Activated T-helper 1 cell treated with anti-CD3 and anti-CD28 coated beads, Interleukin-2, amount 50 U/mL, for 16 hours (primary cell): ENCODE measurements around the gene PRDM16.

ENCODE experiments used
- DNase-seq, 2 donors: peaks; one replicate each; pipeline ENCODE4 v3.0.0-alpha.2; 2020; ENCODE audit warnings: low read depth in 1 of 2, low spot score in 1 of 2

Gene PRDM16

DNA sequence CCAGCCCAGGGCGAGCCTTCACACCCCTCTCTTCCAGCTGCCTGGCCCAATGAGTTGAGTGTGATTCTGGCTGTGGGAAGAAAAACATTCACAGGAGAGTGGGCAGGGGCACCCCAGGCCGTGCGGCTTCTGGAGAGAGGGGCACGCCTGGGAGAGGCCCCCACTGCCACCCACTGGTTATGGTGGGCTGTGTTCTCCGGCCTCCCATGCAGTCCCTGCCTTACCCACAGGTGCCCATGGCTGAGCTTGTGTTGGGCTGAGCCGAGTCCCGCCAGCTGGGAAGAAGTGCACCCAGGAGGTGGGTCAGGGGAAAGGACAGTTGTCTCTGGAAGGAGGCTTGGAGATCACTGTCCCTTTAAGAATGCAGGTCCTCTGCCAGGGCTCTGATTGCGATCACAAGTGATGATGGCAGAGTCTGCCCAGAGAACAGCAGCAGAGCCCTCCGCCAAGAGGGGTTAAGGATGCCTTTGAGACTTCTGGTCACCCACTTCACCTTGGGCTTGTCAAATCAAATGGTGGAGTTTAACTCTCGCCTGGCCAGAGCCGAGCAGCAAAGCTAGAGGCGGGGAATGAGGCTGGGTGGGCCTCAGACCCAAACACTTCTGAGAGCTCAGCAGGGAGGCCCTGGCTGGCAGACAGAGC lies 260.8 kb downstream of the PRDM16 start:
- DNase-seq: no peak

DNA sequence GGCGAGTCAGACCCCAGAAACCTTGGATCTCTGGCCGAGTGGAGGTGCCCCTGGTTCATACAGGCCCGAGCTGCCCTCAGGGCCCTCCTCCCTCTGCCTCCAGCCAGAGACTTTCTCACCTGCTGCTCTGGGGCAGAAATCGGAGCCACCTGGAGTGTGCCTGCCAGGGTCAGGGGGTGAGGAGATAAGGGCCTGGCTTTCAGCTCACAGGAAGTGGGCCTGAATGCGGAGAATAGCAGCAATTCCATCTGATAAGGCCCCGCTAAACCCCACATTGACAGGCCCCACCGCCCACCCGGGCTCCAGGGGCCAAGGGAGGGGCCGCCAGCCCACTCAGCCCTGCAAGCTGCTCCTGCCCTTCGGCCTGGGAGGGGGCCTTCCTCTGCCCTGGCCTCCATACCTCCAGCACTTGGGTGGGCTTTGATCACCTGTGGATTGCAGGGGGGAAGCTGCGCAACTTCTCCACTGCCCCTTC lies 261.8 kb downstream of the PRDM16 start:
- DNase-seq: no peak

DNA sequence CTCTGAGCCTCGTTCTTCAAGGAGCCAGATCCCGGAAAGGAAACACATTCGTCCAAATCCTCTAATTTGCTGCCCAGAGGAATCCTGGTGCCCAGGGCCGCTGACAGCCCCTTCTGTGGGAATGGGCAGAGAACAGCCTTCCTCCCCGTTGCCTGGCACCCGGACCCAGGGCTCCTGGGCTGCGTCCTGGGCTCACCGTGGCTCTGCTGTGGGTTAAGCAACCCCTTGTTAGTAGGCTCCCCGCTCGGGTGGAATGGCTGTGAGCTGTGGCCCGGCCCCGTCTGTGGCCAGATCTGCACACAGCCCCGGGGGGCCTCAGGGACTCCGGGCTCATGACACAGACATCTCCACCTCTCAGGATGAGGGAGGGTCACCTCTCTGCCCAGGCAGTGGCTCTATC lies 262.6 kb downstream of the PRDM16 start:
- no peak for DNase-seq

DNA sequence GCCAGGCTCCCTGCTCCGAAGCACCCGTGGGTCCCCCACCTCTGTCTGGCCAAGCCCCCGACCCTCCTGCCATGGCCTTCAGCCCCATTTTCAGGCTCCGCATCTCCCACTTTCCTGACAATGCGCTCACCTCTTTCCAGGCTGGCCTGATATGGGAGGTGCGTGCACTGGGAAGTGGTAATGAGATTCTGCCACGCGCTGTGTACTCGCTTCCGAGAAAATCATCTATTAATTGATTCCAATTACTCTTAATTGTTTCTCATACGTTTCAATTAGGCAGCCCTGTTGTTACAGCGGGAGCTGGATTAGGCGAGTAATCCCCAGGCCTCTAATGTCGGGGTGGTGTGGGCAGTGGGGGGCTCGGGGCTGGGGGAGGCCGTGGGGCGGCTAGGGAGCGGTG lies 263.0 kb downstream of the PRDM16 start:
- DNase-seq: no peak

DNA sequence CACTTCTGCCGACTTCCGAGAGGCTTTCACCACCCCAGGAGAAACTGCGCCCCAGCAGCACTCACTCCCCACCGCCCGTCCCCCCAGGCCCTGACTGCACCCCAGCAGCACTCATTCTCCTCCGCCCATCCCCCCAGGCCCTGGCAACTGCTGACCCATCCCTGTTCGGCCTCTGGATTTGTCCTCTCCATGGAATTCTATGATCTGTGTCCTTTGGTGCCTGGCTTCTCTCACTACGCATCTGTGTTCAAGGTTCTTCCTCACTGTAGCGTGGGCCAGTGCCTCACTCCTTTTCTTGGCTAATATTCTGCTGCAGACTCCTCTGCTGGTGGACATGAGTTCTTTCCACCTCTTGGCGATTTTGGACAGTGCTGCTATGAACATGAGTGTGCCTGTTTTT lies 263.7 kb downstream of the PRDM16 start:
- no peak for DNase-seq

DNA sequence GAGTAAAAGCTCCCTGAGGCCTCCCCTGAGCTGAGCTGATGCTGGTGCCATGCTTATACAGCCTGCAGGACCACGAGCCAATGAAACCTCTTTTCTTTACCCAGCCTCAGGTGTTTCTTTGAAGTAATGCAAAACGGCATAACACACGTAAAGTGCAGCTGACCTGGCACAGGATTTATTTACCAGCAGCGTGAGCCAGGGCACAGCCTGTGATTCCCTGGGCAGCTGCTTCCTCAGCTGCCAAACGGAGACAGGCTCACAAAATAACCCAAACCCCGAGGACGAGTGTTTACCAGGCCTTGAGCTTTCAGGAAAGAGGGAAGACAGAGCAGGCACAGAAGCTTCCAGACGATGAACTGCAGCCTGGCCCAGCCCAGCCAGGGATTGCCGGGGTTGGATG lies 264.9 kb downstream of the PRDM16 start:
- DNase-seq: no peak

DNA sequence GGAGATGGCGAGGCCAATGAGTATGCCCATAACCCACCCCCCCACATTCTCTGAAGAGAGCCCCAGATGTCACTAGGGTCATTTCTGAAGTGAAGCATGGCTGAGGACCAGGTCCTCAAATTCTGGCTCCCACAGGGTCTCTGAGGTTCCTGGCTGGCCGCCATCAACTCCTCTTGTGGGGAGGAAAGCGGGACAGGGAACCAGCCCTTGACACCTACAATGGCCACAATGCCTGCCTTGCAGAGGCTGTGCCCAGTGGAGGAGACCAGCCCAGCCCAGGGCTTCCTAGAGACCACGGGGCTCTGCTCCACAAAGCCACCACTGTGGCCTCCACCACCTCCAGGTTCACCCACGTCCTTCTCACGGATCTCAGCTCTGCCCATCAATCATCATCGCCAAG lies 265.4 kb downstream of the PRDM16 start:
- DNase-seq: no peak

DNA sequence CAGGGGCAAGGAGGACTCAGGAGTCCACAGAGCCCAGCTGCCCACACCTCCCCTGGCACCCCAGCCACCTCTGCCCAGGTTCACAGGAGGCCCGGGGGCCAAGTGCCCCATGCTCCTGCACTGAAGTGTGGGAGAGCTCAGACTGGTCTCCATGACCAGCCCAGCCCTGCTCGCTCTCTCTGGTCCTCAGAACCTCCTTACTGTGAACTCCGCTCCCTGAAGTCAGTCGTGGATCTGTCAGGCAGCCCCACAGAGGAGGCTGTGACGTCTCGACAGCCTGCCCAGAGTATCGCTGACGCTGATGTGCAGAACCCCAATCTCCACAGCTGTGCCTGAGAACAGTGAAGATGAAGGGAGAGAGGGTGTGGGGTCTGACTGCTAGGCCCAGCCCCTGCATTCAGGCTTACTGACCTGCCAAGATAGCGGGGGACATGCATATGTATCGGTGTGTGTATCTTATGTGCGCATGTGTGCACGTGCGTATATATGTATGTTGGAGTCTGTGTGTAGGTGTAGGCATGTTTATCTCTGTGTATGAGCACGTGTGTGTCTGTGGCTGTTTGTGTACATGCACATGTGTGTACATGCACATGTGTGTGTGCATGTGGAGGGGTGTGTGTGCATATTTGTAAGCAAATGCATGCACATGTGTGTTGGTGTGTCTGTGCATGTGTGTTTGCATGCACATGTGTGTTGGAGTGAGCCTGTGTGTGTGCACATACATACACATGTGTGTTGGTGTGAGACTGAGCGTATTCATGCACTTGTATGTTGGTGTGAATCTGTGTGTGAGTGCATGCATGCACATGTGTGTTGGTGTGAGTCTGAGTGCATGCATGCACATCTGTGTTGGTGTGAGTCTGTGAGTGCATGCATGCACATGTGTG lies 267.0 kb downstream of the PRDM16 start:
- DNase-seq: no peak

DNA sequence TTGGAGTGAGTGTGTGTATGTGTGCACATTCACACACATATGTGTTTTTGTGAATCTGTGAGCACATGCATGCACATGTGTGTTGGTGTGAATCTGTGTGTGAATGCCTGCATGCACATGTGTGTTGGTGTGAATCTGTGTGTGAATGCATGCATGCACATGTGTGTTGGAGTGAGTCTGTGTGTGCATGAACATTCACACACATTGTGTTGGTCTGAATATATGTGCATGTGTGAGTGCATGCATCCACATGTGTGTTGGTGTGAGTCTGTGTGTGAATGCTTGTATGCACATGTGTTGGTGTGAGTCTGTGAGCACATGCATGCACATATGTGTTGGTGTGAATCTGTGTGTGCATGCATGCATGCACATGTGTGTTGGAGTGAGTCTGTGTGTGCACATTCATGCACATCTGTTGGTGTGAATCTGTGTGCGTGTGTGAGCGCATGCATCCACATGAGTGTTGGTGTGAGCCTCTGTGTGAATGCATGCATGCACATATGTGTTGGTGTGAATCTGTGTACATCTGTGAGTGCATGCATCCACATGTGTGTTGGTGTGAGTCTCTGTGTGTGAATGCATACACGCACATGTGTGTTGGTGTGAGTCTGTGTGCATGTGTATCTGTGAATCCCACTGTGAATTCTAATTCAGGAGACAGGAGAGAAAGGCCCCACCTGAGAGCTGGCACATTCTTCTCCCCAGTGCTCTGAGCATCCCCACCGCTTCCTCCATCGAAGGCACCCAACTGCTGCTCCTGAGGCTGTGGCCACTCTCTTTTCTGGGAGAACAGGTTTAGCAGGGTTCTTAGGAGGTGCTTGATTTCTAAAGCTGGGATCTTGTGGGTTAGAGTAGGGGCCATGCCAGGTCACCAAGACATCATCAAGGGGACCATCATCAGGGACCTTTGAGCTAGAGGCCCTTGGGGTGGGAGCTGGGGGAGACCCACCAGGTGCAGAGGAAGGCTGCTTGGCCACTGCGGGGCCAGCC lies 267.9 kb downstream of the PRDM16 start:
- no peak for DNase-seq

DNA sequence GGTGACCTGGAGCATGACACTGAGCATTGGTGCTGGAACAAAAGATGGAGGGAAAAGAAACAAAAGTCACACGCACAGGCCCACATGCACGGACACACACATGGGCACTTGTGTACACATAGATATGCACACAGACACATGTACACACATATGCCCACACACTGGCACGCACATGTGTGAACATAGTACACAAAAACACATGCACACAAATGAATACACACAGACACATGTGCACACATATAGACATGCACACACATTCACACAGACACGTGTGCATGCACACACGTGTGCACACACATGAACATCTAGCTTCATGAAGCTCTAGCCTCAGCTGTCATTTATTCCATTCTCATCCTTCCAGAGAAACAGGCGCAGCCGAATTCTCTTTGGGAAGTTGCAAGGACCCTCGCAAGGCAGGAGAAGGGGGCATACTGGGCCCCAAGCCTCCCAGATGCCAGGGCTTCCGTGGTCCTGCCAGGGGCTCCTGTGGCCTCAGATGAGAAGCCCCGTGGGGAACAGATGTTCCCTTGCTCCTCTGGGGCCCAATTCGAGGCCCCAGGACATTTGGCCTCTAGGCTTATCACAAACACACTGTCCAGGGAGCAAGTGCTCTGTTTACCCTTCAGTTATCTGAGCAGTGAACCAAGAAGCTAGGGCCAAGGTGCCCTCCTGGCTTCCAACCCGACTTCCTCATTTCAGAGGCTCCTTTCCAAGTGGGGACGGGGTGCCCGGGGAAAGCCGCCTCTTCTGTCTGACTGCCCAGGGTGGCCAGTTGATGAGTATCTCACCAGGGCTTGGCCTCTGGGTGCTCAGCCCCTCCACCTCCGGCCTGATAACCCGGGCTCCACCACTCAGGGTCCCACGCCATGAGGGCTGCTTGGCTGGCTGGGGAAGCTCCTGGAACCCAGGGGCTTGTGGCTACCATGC lies 269.1 kb downstream of the PRDM16 start:
- no peak for DNase-seq

DNA sequence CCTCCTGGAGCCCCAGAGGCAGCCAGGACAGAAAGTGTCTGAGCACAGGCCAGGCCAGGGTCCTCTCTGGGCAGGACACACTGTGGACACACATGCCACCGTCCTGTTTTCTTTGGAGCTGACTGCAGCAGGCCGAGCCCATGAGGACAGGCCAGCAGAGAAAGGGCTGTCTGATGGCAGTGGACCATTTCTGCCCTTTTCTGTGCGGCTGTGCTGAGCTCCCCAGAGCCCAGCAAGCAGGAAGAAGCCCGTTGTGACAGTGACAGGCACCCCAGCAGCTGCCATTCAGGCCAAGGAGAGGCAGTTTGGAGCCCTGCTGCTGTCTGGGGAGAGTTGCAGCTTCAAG lies 269.7 kb downstream of the PRDM16 start:
- no peak for DNase-seq

DNA sequence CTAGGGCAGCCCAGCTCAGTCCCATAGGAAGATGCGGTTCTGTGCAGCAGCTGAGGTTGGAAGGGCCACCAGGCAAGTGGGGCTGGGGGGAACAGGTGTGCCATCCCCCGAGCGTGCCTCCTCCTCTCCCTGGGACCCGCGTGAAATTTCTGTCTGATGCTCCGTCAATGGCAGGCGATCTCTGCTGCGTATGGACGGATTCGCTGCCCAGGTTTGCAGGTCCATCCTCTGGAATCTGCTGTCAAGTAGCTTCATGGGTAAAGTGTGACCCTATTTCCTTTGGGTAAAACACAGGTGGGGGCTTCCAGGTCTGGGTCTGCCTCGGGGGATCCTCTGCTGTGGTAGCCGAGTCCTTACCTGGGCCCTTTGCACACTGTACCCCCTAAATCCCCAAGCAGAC lies 270.9 kb downstream of the PRDM16 start:
- DNase-seq: no peak

DNA sequence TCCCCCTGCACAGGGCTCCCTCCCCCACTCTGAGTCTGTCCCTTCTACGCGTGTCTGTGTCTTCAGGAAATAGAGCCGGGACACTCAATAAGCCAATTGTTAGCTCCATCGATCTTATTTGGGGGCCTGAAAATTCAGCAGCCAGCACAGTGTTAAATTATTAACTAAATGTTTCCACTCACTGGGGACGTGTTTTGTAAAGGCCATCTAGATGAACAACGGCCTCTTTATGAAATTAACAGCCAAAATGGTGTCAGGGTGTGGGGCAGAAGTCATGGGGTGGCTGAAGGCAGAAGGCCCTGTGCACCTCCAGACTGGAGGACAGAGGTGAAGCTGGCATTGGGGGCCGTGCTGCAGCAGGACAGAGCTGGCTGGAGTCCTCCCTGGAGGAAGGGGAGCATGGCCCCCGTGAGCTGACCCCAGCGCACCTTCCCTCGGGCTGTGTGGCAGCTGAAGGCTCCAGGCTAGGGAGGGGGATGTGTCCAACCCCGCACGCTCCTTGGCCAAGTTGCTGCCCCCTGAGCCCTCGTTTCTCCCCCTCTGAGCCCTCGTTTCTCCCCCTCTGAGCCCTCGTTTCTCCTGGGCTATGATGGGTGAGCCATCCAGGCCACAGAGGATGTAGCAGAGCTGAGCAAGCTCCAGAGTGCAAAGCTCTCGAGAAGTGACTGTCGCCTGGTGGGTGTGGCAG lies 271.7 kb downstream of the PRDM16 start:
- DNase-seq: no peak

DNA sequence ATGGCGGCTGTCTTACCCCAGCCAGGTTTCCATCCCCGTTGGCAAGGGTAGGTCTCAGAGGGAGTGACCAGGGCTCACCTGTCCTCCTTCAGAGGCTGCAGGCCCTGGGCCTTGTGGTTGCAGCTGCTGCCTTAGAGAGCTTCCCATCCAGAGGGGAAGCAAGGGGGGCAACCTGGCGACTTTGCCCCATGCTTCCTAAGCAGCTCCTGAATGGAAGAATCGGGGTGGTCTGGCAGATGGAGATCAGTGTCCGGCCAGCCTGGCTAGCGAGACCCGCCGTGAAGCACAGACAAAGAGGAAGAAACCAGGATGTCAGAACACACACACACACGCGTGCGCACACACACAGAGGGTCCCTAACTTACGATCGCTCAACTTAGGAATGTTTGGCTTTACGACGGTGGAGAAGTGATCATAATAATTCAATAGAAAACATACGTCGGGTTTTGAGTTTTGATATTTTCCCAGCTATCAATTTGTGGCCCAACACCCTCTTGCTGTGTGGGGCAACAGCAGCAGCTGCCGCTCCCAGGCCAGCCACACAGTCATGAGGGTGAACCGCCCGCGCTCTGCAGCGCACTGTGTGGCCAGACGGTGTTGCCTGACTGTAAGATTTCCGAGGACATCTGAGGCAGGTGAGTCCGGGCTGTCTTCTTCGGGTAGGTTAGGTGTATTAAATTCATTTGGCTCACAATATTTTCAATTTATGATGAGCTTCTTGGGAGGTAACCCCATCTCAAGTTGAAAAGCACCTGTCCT lies 272.4 kb downstream of the PRDM16 start:
- DNase-seq: no peak

DNA sequence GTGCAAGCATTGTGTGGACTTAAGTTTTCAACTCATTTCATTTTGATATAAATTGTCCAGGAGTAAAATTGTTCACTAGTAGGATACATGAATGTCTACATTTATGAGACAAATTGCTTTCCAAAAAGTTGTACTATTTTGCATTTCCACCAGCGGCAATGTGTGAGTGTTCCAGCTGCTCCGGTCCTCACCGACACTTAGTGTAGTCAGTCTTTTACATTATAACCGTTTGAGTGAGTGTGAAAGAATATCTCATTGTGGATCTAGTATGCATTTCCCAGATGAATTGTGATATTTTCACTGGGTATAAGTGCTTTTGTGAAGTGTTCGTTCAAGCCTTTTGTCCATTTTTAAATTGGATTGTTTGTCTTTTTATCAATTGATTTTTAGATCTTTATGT lies 274.0 kb downstream of the PRDM16 start:
- DNase-seq: no peak

DNA sequence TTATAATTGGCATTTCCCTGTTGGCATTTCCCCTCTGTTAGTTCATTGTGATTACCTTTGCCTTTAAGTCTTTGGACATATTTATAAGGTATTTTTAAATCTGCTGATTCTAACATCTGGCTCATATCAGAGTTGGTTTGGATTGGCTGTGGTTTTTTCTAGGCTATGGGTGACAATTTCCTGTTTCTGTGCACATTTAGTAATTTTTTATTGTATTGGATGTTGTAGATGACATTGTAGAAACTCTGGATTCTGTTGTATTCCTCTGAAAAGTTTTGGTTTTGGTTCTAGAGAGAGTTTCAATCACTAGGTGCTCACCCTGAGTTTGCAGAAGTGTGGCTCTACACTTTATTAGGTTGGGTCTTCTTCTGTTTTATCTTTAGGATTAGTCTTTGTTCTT lies 275.4 kb downstream of the PRDM16 start:
- no peak for DNase-seq

DNA sequence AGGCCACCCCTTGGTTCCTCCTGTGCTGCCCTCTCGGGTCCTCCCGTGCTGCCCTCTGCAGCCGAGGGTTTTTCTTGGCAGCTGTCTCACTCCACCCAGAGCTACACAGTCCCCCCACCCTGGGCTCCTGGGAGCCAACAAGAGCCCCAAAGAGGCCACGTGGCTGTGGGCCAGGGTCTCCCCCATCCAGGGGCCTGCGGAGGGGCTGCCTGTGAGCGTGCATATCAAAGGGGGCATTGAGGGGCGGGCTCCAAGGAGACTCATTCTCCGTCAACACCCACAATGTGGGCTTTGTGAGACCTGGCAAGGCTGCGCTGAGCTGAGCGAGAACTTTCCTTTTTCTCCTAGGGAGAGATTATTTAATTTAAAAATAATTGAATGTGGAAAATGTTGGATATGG lies 276.8 kb downstream of the PRDM16 start:
- DNase-seq: no peak

DNA sequence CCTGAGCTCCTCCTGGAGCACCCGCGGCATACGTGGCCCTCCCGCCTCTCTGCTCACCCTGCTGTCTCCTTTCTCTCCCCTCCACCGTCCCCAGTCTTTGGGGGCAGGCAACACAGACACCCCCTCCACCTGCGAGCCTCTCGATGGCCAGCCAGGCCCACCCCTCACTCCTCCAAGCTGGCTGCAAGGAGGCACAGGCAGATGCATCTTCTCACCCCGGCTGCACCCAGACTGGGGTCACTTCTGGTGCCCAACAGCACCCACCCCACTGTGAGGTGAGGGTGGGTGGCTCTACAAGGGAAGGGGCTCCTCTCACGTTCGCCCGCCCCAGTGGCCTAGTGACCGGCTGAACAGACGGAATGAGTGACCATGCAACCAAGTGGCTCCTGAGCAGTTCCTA lies 277.5 kb downstream of the PRDM16 start:
- no peak for DNase-seq
